Heart right ventricle (tissue), 16 donors: ENCODE measurements around the gene ATRX. TPM values are rescaled to one million over a fixed set of nuclear protein-coding genes. Genes with fewer than 3 reads are reported as not detected.
"Not testable (repeated sequence)": the region's sequence is repeated elsewhere in the genome, so short reads cannot be mapped to it uniquely, and the experiment has no call there.

Experiments used
- ATAC-seq, 8 donors: fragments of 200-7000 bp; cut with Tn5 transposase; one replicate each; pipeline ENCODE4 v1.9.1; 2020; ENCODE audit warnings: mild to moderate bottlenecking in 8 of 8, moderate library complexity in 8 of 8, moderate number of reproducible peaks in 1 of 8
- DNase-seq, 2 donors: peaks; one replicate each; pipeline ENCODE4 v3.0.0-alpha.2; 2020
- H3K27ac ChIP-seq, 10 donors: fragments of 200-600 bp; sonication (generic) in 2 of 10; one replicate each; pipeline versions ENCODE4 v1.5.0 to v1.8.0; 2020 to 2022; ENCODE audit warnings: mild to moderate bottlenecking in 3 of 10
- H3K27me3 ChIP-seq, 7 donors: fragments of 200-600 bp; one replicate each; pipeline ENCODE4 v1.8.0; 2021 to 2022; ENCODE audit warnings: mild to moderate bottlenecking in 2 of 7
- H3K36me3 ChIP-seq, 9 donors: fragments of 200-600 bp; sonication (generic) in 1 of 9; one replicate each; pipeline versions ENCODE4 v1.5.0 to v1.8.0; 2020 to 2022; ENCODE audit warnings: mild to moderate bottlenecking in 2 of 9
- H3K4me1 ChIP-seq, 9 donors: fragments of 200-600 bp; sonication (generic) in 1 of 9; one replicate each; pipeline versions ENCODE4 v1.5.0 to v1.8.0; 2020 to 2022; ENCODE audit warnings: mild to moderate bottlenecking in 4 of 9
- H3K4me3 ChIP-seq, 10 donors: fragments of 200-600 bp; sonication (generic) in 2 of 10; one replicate each; pipeline versions ENCODE4 v1.5.0 to v1.8.0; 2020 to 2022; ENCODE audit warnings: mild to moderate bottlenecking in 7 of 10, moderate library complexity in 2 of 10
- H3K9me3 ChIP-seq, 11 donors: fragments of 200-600 bp in 10 of 11; sonication (generic) in 2 of 11; one replicate each; pipeline versions ENCODE4 v1.5.0 to v1.8.0; 2013 to 2022; ENCODE audit warnings: mild to moderate bottlenecking in 2 of 11, control low read depth in 1 of 11, moderate library complexity in 1 of 11
- CTCF ChIP-seq, 9 donors: fragments of 200-600 bp; sonication (generic) in 2 of 9; IDR thresholded peaks; one replicate each; pipeline versions ENCODE4 v1.5.0 to v1.8.0; 2021 to 2022; ENCODE audit warnings: antibody characterized with exemption in 9 of 9, mild to moderate bottlenecking in 5 of 9, moderate library complexity in 1 of 9
- WGBS, 2 donors: extraction: QIAGEN DNeasy Blood & Tissue Kit; methylation state at CpG; one replicate each; pipeline ENCODE4 v1.1.7; 2013; ENCODE audit warnings: inconsistent platforms in 1 of 2; 5-methylcytosine and 5-hydroxymethylcytosine counted together
- intact Hi-C, 10 donors: fragments of 100-400 bp; cut with DNase I; formaldehyde crosslinking; loops; one replicate each; pipeline versions ENCODE4 v1.11.1 to v1.14.2; 2022
- polyA plus RNA-seq, 2 donors: library from polyadenylated mRNA; stranded (reverse); fragments of 200-250 nt; gene quantifications; one replicate each; pipeline ENCODE4 v1.2.3, GENCODE V29; 2013
- total RNA-seq, 10 donors: library from RNA; stranded (reverse); fragmentation: NEBNext Ultra II Directional in 3 of 10; extraction: Animal tissue kit (Norgen Biotek cat#: 25700) in 3 of 10; gene quantifications; one replicate each; pipeline versions ENCODE4 v1.2.1 to v1.2.4, GENCODE V29; 2021 to 2023
- donor health status: Arrhythmogenic right ventricular cardiomyopathy.
- donor health status: ischemic (EF 13 %, LVEDD 7.1; RV severe dilation, severe dysfunction).
- donor health status: healthy with polysubstance abuse.
- donor health status: DM: no; HTN: yes; CAD: no.
- donor health status: DM: no; HTN: no; CAD: no.
- donor health status: ischemic (EF 25% LVEDD 6.9; RV normal size, moderate dysfunction).
- donor health status: ischemic (EF 25% LVEDD 5.7; RV mildly dilated, moderate dysfunction).
- donor health status: healthy.
- donor health status: DM: yes; HTN: yes; CAD: no.
- donor health status: Ischemic cardiomyopathy.
- donor health status: ischemic (EF 35%, LVEDD 5.7; RV mildly dilated, moderate dysfunction).
- donor health status: nonischemic (EF 11% LVEDD 7.7; RV severe dilation, severe dysfunction).
- donor health status: DM: yes; HTN: yes; CAD: no.
- donor health status: PGD.
- donor health status: ischemic (EF 29% LVEDD 5.4; RV normal size, mild dysfunction).
- donor health status: nonischemic (EF 23%, LVEDD 6.1; RV moderate dilation, normal function).

The ATRX gene
- total and polyA plus RNA-seq, 12 donors = 8.1 to 107 (median 88.6) TPM

DNA sequence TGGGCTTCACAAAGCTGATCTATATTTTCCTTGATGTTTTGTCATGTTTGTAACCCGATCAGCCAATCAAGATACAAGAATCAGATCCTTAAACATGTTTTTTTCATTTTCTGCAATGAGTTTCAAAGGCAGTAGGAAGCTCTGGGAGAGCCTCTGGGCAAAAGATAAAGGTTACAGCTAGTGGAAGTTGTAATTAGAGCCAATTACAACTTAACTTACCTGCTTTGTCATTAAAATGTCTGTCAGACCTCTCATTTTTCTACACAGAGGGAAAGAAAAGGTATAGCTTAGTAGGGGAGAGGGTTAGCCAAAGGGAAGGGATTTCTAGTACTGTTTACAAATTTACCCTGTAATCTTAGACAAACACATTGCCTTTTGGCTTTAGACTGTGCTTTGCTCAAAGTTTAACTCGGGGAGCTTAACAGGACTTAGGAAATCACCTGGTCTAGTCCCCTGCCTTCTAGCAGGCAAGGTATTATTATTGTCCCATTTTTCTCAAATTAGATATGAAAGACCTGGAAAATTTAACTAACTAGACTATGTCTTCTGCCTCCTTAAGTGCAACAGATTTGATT is 283.0 kb downstream of the ATRX start:
- 29 to 36% methylated on average over 2 of the region's 2 CpGs for WGBS, 2 donors
- Histone ChIP-seq H3K36me3 (peaks cover 0 to 23% (median 0%) of the 10 kb centered on the region in 9 donors), H3K4me3 (no peak overlapping the region), H3K27me3 (no peaks in the 10 kb centered on the region), H3K9me3 (no peaks in the 10 kb centered on the region), H3K27ac (peak overlapping the region in 1 of 10 donors; percentile 26), H3K4me1 (peaks cover 0 to 18% (median 3%) of the 10 kb centered on the region in 9 donors)
- TF ChIP-seq CTCF (IDR thresholded peaks at IDR 0.05) = no peak
- ATAC-seq (no peak), DNase-seq (no peak)
- intact Hi-C loops = no loop called here

GRCh38 chrX:77500164-77500563 is 285.9 kb downstream of the ATRX start:
- intact Hi-C loops = loop anchor here in 1 of 10 donors (2.0 kb wide), 1 partner anchor 21 kb away; no protein-coding TSS in a partner anchor
- H3K4me3 ChIP-seq, H3K36me3 ChIP-seq, H3K27me3 ChIP-seq, H3K27ac ChIP-seq, ATAC-seq, H3K9me3 ChIP-seq, DNase-seq: not testable (repeated sequence)
- peaks cover 0 to 18% (median 3%) of the 10 kb centered on the region in 9 donors for H3K4me1 ChIP-seq
- 91 to 95% methylated on average over 1 of the region's 1 CpG for WGBS, 2 donors

GRCh38 chrX:77493677-77494553 is 292.1 kb downstream of the ATRX start:
- intact Hi-C loops = no loop called here
- Histone ChIP-seq H3K9me3 (no peaks in the 10 kb centered on the region), H3K4me3 (no peak overlapping the region), H3K36me3 (no peaks in the 10 kb centered on the region), H3K27me3 (peaks cover 0 to 18% (median 0%) of the 10 kb centered on the region in 7 donors), H3K27ac (no peak overlapping the region), H3K4me1 (no peaks in the 10 kb centered on the region)
- TF ChIP-seq CTCF (IDR thresholded peaks at IDR 0.05) = no peak
- no peak for DNase-seq
- no peak for ATAC-seq
- 67% methylated on average over 18 to 20 of the region's 20 CpGs for WGBS, 2 donors

DNA sequence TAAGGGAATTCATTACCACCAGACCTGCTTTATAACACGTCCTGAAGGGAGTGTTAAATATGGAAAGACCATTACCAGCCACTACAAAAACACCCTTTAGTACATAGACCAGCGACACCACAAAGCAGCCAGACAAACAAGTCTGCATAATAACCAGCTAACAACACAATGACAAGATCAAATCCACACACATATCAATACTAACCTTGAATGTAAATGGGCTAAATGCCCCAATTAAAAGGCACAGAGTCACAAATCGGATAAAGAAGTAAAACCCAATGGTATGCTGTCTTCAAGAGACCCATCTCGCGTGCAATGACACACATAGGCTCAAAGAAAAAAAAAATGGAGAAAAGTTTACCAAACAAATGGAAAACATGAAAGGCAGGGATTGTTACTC is 302.0 kb downstream of the ATRX start:
- Histone ChIP-seq H3K9me3 (peaks cover 0 to 24% (median 0%) of the 10 kb centered on the region in 11 donors), H3K36me3 (no peaks in the 10 kb centered on the region), H3K4me3 (no peak overlapping the region), H3K27me3 (no peaks in the 10 kb centered on the region), H3K27ac (no peak overlapping the region), H3K4me1 (no peaks in the 10 kb centered on the region)
- no peak for DNase-seq
- intact Hi-C loops = no loop called here
- ATAC-seq = no peak
- 83 to 86% methylated on average over 5 of the region's 5 CpGs for WGBS, 2 donors
- TF ChIP-seq CTCF (IDR thresholded peaks at IDR 0.05) = no peak
